ENCODE measurements around the gene UPK3A. TPM values are rescaled to one million over a fixed set of nuclear protein-coding genes. Genes with fewer than 3 reads are reported as not detected.

Gene UPK3A
- total and polyA plus RNA-seq, 10 of the 15 experiments (the other 5 are each of a cell fraction or from before 2014, with no cell fraction given), result not detected

GRCh38 chr22:45317551-45318167 lies 32.9 kb downstream of the UPK3A start:
- intact Hi-C loops (cut with micrococcal nuclease; ENCODE audit: unreplicated experiment), result loop anchor here (5.0 kb wide), 1 partner anchor 35 kb away; the partner anchor contains the start of gene UPK3A
- H3K27ac ChIP-seq (ENCODE audit: control insufficient read depth, insufficient read depth), result peak overlapping the region; percentile 87
- H3K4me2 ChIP-seq (ENCODE audit: control insufficient read depth, insufficient read depth), result peak overlapping the region; percentile 60
- ChIA-PET RAD21 (ENCODE audit: unreplicated experiment) (interaction anchor here (1.2 to 1.7 kb wide), 2 partner anchors 10 to 79 kb away, joined by 3 to 4 read pairs; no protein-coding TSS in a partner anchor), SMC1A (ENCODE audit: uncharacterized antibody, unreplicated experiment) (interaction anchor here (1.2 to 2.0 kb wide), 5 partner anchors 9 to 69 kb away, joined by 3 to 6 read pairs (median 5); partner anchors contain the start of gene FAM118A), POLR2A (no interaction called here), CTCF (interaction anchor here (0.7 kb wide), 1 partner anchor 54 kb away, joined by 3 read pairs; no protein-coding TSS in a partner anchor)
- no peaks in the 10 kb centered on the region for H3K9me3 ChIP-seq (replicated peaks; ENCODE audit: control insufficient read depth, insufficient read depth, low read length)
- H3K4me3 ChIP-seq, result peak overlapping the region; percentile 4; the same call in 1 of the 2 replicates
- in situ Hi-C loops (cut with MboI), result no loop called here
- 0 out of 4 replicates have a peak, but pooled peaks cover 0 to 3% of the 10 kb centered on the region in 2 experiments for H3K36me3 ChIP-seq (ENCODE audit: control insufficient read depth in 2 of 2, insufficient read depth in 2 of 2, low read length in 1 of 2)
- H3K27me3 ChIP-seq (replicated peaks in 1 of 2; ENCODE audit: control insufficient read depth in 2 of 2, insufficient read depth in 2 of 2, low read length in 1 of 2), result no peaks in the 10 kb centered on the region
- DNase-seq (ENCODE audit: low read depth, low spot score), result no peak
- peaks cover 14% of the 10 kb centered on the region for H3K79me2 ChIP-seq (ENCODE audit: control insufficient read depth, insufficient read depth, low read length)
- TSS peak; percentile 90 for BruUV-seq (replicated peaks)
- peaks cover 3% of the 10 kb centered on the region; the same call in 1 of the 2 replicates for H4K20me1 ChIP-seq (ENCODE audit: control insufficient read depth, insufficient read depth)
- no peak for ATAC-seq
- H3K4me1 ChIP-seq (ENCODE audit: control insufficient read depth, insufficient read depth, low read length), result peaks cover 24% of the 10 kb centered on the region
- no peak for FAIRE-seq
- WGBS (ENCODE audit: insufficient coverage, insufficient replicate concordance, low lambda C conversion rate, missing lambda C conversion rate), result 71% methylated on average over 19 of the region's 19 CpGs
- no peak overlapping the region for H2AFZ ChIP-seq (ENCODE audit: control insufficient read depth, low read depth, low read length)
- H3K9ac ChIP-seq (ENCODE audit: control insufficient read depth, insufficient read depth, low read length), result no peak overlapping the region
- TF ChIP-seq SIX5 (IDR thresholded peaks at IDR 0.05; ENCODE audit: low read depth, low read length, severe bottlenecking) (no peak), BMI1 (IDR thresholded peaks at IDR 0.05; ENCODE audit: borderline replicate concordance) (no peak), MEF2A (IDR thresholded peaks at IDR 0.05; ENCODE audit: insufficient read depth, low read depth, low read length) (no peak), CREB1 (IDR thresholded peaks at IDR 0.05; ENCODE audit: low read depth) (no peak), SUPT20H (IDR thresholded peaks at IDR 0.05; ENCODE audit: borderline replicate concordance, control insufficient read depth, low read depth, low read length) (no peak), PAX8 (IDR thresholded peaks at IDR 0.05) (no peak), MYB (IDR thresholded peaks at IDR 0.05; ENCODE audit: borderline replicate concordance, low read depth, low read length) (no peak), ZNF207 (IDR thresholded peaks at IDR 0.05; ENCODE audit: borderline replicate concordance) (no peak), IKZF2 (IDR thresholded peaks at IDR 0.05) (peak in 1 of 2 experiments; percentile 19; a peak in 1 of 4 replicates), GATAD2B (conservative IDR thresholded peaks at IDR 0.05; ENCODE audit: low read depth) (0 out of 2 replicates have a peak, but pooled peaks have one; percentile 33)
- TF ChIP-seq, protein P1, sequence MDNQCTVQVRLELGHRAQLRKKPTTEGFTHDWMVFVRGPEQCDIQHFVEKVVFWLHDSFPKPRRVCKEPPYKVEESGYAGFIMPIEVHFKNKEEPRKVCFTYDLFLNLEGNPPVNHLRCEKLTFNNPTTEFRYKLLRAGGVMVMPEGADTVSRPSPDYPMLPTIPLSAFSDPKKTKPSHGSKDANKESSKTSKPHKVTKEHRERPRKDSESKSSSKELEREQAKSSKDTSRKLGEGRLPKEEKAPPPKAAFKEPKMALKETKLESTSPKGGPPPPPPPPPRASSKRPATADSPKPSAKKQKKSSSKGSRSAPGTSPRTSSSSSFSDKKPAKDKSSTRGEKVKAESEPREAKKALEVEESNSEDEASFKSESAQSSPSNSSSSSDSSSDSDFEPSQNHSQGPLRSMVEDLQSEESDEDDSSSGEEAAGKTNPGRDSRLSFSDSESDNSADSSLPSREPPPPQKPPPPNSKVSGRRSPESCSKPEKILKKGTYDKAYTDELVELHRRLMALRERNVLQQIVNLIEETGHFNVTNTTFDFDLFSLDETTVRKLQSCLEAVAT (IDR thresholded peaks at IDR 0.05), result 0 out of 2 replicates have a peak, but pooled peaks have one; percentile 55
- TF ChIP-seq, protein P2, sequence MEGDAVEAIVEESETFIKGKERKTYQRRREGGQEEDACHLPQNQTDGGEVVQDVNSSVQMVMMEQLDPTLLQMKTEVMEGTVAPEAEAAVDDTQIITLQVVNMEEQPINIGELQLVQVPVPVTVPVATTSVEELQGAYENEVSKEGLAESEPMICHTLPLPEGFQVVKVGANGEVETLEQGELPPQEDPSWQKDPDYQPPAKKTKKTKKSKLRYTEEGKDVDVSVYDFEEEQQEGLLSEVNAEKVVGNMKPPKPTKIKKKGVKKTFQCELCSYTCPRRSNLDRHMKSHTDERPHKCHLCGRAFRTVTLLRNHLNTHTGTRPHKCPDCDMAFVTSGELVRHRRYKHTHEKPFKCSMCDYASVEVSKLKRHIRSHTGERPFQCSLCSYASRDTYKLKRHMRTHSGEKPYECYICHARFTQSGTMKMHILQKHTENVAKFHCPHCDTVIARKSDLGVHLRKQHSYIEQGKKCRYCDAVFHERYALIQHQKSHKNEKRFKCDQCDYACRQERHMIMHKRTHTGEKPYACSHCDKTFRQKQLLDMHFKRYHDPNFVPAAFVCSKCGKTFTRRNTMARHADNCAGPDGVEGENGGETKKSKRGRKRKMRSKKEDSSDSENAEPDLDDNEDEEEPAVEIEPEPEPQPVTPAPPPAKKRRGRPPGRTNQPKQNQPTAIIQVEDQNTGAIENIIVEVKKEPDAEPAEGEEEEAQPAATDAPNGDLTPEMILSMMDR (IDR thresholded peaks at IDR 0.05 in 2 of 3, conservative IDR thresholded peaks at IDR 0.05 in 1 of 3; ENCODE audit: control insufficient read depth in 2 of 3, extremely low read depth in 1 of 3, insufficient read depth in 1 of 3, low read depth in 3 of 3, low read length in 3 of 3), result 0 out of 6 replicates have a peak, but pooled peaks of 1 of the 3 experiments have one; percentile 19
- TF ChIP-seq, protein P3, sequence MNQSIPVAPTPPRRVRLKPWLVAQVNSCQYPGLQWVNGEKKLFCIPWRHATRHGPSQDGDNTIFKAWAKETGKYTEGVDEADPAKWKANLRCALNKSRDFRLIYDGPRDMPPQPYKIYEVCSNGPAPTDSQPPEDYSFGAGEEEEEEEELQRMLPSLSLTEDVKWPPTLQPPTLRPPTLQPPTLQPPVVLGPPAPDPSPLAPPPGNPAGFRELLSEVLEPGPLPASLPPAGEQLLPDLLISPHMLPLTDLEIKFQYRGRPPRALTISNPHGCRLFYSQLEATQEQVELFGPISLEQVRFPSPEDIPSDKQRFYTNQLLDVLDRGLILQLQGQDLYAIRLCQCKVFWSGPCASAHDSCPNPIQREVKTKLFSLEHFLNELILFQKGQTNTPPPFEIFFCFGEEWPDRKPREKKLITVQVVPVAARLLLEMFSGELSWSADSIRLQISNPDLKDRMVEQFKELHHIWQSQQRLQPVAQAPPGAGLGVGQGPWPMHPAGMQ (IDR thresholded peaks at IDR 0.05; ENCODE audit: borderline replicate concordance), result no peak
- TF ChIP-seq, protein P4, sequence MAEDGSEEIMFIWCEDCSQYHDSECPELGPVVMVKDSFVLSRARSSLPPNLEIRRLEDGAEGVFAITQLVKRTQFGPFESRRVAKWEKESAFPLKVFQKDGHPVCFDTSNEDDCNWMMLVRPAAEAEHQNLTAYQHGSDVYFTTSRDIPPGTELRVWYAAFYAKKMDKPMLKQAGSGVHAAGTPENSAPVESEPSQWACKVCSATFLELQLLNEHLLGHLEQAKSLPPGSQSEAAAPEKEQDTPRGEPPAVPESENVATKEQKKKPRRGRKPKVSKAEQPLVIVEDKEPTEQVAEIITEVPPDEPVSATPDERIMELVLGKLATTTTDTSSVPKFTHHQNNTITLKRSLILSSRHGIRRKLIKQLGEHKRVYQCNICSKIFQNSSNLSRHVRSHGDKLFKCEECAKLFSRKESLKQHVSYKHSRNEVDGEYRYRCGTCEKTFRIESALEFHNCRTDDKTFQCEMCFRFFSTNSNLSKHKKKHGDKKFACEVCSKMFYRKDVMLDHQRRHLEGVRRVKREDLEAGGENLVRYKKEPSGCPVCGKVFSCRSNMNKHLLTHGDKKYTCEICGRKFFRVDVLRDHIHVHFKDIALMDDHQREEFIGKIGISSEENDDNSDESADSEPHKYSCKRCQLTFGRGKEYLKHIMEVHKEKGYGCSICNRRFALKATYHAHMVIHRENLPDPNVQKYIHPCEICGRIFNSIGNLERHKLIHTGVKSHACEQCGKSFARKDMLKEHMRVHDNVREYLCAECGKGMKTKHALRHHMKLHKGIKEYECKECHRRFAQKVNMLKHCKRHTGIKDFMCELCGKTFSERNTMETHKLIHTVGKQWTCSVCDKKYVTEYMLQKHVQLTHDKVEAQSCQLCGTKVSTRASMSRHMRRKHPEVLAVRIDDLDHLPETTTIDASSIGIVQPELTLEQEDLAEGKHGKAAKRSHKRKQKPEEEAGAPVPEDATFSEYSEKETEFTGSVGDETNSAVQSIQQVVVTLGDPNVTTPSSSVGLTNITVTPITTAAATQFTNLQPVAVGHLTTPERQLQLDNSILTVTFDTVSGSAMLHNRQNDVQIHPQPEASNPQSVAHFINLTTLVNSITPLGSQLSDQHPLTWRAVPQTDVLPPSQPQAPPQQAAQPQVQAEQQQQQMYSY (CRISPR knock-in tag; IDR thresholded peaks at IDR 0.05), result no peak
